Left hindlimb (tissue), 1 donor: ENCODE measurements around the gene LGR5.

Experiments
- DNase-seq: peaks from one replicate; pipeline ENCODE4 v3.0.0-alpha.2; 2018

The LGR5 gene

GRCh38 chr12:71605039-71605438 lies 165.4 kb downstream of the LGR5 start:
- no peak for DNase-seq

DNA sequence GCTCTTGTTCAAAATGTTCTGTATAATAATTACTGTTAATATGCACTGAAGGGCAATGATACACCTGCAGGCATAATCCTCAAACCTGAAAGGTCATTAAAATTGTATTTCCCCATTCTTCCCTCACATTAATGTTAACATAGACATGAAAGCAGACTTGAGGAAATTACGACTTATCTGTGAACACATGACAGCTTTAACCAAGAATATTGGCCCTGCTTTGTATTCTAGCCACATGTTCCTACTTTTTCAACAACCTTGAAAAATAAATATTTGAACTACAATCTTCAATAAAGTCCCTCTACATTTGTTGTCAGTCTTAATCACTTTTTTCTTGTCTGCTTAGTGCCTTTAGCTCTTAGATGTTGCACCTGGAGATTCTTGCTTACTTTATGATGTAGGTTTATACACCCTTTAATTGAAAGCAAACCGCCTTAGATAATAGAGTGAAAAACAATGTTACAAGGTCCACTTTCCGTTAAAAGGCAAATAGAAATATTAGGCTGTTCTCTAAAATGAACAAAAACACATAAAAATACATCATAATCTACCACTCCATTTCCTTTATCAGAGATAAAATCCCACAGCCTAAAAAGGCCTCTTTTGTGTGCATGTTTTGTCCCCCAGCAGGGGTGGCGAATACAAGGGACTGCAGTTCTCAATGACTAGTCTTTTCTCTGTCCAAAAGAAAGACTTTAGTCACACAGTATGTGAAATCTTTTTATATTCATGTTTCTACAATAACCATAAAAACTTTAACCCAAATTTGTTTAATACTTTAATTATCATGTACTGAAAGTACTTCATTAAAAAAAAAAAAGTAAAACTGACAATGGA lies 168.1 kb downstream of the LGR5 start:
- no peak for DNase-seq

GRCh38 chr12:71610031-71610795 lies 170.6 kb downstream of the LGR5 start:
- no peak for DNase-seq

GRCh38 chr12:71621938-71622337 lies 182.3 kb downstream of the LGR5 start:
- no peak for DNase-seq

DNA sequence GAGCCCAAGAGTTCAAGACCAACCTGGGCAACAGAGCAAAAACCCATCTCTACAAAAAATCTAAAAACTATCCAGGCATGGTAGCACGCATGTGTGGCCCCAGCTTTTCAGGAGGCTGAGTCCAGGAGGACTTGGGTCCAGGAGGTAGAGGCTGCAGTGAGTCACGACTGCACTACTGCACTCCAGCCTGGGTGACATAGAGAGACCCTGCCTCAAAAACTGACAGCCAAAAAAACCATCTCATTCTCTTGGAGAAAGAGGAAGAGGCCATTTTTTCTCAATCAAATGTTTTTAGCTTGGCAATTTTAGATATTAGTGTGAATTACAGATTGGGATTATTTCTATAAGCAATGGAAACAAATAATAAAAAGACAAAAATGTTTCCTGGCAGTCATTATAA lies 185.9 kb downstream of the LGR5 start:
- no peak for DNase-seq

DNA sequence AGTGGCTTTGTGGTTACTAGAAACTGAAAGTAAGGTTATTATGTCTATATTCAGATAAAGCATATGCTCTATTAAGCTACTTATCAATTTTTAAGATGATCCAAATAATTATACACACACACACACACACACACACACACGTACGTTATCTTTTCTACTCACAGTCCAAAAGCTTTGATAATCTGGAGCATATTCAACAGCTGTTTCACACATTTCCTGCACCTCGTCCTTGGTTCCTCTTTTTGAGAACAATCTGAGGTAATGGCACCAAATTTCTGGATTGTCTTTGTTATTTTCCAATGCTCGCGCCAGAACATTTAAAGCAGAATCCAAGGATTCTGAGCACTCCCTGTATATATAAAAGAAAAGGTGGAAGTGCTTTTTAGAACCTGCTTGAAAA lies 186.5 kb downstream of the LGR5 start:
- DNase-seq, result no peak

DNA sequence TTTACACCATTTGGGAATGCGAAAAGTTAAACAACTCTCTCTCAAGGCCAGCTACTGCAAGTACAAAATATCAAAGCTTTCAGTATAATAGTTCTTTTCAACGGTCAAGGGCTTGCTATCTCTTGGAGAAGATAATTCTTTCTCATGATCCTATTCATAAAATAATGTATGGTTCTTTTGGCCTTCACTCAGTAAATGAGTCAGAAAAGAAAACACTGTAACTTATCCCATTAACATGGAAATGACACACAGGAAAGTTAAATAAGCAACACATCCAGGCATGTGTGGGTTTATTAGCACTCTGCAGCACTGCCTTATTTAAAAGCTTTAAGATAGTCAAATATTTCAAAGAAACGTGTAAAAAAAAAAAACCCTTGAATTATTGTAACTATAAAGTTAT lies 187.2 kb downstream of the LGR5 start:
- DNase-seq, result no peak

- no peak for DNase-seq
These were observed 187.9 kb downstream of the LGR5 start for GRCh38 chr12:71627438-71628002.
